Caco-2 (cell line): ENCODE data around the gene KRTAP9-7. TPM values are rescaled to one million over a fixed set of nuclear protein-coding genes. Genes with fewer than 3 reads are reported as not detected.
"Not testable (repeated sequence)": the region's sequence is repeated elsewhere in the genome, so short reads cannot be mapped to it uniquely, and the experiment has no call there.

ENCODE experiments used
- BruUV-seq: library from RNA; stranded (reverse); fragments of 400-500 nt; replicated peaks from 2 replicates; lab custom pipeline; 2021; lab: Mats Ljungman, UMichigan
- CTCF ChIA-PET: fragments of 300-600 bp; sonication (Branson Sonifier 250); formaldehyde crosslinking; loops from one replicate; lab custom pipeline; 2022; ENCODE audit warnings: antibody characterized with exemption; lab: Charles Lee
- POLR2A ChIA-PET: fragments of 300-600 bp; sonication (Branson Sonifier 250); formaldehyde crosslinking; loops from one replicate; lab custom pipeline; 2022; ENCODE audit warnings: antibody characterized with exemption; lab: Charles Lee
- DNase-seq, 2 experiments: peaks; one replicate each; pipeline versions ENCODE4 v3.0.0 to v3.0.0-alpha.2; 2020 to 2022
- H3K27me3 ChIP-seq: replicated peaks from 2 replicates; pipeline ENCODE4 v1.6.0; 2011; ENCODE audit warnings: low read length; ENCODE audit not compliant: control insufficient read depth, insufficient read depth
- H3K36me3 ChIP-seq: 2 replicates; pipeline ENCODE4 v1.5.1; 2011; ENCODE audit warnings: low read length; ENCODE audit not compliant: control insufficient read depth, insufficient read depth
- H3K4me1 ChIP-seq: fragments of 250-450 bp; sonication (Bioruptor Pico); 2 replicates; pipeline ENCODE4 v1.5.1; 2020; ENCODE audit warnings: mild to moderate bottlenecking
- H3K4me3 ChIP-seq: 2 replicates; pipeline ENCODE4 v1.5.1; 2011; ENCODE audit warnings: low read depth, mild to moderate bottlenecking, control low read depth, low read length
- H3K9me3 ChIP-seq: fragments of 250-450 bp; sonication (Bioruptor Pico); 2 replicates; pipeline ENCODE4 v1.5.1; 2020; ENCODE audit warnings: mild to moderate bottlenecking, moderate library complexity
- H3K27ac Mint-ChIP-seq: one replicate; pipeline ENCODE4 v1.8.0; 2022; ENCODE audit warnings: mixed read lengths; ENCODE audit not compliant: unreplicated experiment
- H3K27me3 Mint-ChIP-seq: one replicate; pipeline ENCODE4 v1.8.0; 2022; ENCODE audit warnings: mixed read lengths; ENCODE audit not compliant: insufficient read depth, unreplicated experiment
- H3K36me3 Mint-ChIP-seq: one replicate; pipeline ENCODE4 v1.8.0; 2022; ENCODE audit warnings: mild to moderate bottlenecking, mixed read lengths; ENCODE audit not compliant: insufficient read depth, unreplicated experiment
- H3K4me1 Mint-ChIP-seq: one replicate; pipeline ENCODE4 v1.8.0; 2022; ENCODE audit warnings: low read depth, mixed read lengths; ENCODE audit not compliant: unreplicated experiment
- H3K4me3 Mint-ChIP-seq: one replicate; pipeline ENCODE4 v1.8.0; 2022; ENCODE audit warnings: mild to moderate bottlenecking, moderate library complexity, mixed read lengths; ENCODE audit not compliant: unreplicated experiment
- H3K9me3 Mint-ChIP-seq: one replicate; pipeline ENCODE4 v1.8.0; 2022; ENCODE audit warnings: mixed read lengths; ENCODE audit not compliant: unreplicated experiment
- intact Hi-C: fragments of 100-400 bp; cut with micrococcal nuclease; formaldehyde crosslinking; loops from one replicate; pipeline ENCODE4 v1.10.0; 2022; ENCODE audit not compliant: unreplicated experiment
- total RNA-seq: library from RNA; stranded (reverse); gene quantifications from 2 replicates; pipeline ENCODE4 v1.2.3, GENCODE V29; 2022
- TF ChIP-seq, protein P1 (sequence below), 2 experiments: fragments of 200-600 bp in 1 of 2; IDR thresholded peaks; 1 replicate in 1 of 2; 2 replicates in 1 of 2; pipeline versions ENCODE4 v1.5.1 to v1.8.0; 2011 to 2022; ENCODE audit warnings: antibody characterized with exemption in 1 of 2, control low read depth in 1 of 2, inconsistent platforms in 1 of 2, low read depth in 1 of 2, low read length in 1 of 2, mild to moderate bottlenecking in 1 of 2, moderate library complexity in 1 of 2; ENCODE audit not compliant: insufficient read depth in 1 of 2, severe bottlenecking in 1 of 2, unreplicated experiment in 1 of 2

Gene KRTAP9-7
- total RNA-seq, 1 experiment from 2014 or later, result not detected

DNA sequence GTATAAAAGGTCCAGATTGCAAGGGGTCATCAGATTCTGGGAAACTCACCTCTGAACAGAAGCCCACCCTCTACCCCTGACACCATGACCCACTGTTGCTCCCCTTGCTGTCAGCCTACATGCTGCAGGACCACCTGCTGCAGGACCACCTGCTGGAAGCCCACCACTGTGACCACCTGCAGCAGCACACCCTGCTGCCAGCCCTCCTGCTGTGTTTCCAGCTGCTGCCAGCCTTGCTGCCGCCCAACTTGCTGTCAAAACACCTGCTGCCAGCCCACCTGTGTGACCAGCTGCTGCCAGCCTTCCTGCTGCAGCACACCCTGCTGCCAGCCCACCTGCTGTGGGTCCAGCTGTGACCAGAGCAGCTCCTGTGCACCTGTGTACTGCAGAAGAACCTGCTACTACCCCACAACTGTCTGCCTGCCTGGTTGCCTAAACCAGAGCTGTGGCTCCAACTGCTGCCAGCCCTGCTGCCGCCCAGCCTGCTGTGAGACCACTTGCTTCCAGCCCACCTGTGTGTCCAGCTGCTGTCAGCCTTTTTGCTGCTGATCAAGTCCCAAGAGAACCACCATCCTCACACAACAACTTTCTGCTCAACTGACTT, 25.8 kb upstream of the KRTAP9-7 start, which contains the start of gene KRTAP9-4:
KRTAP9-4 (plus strand) TSS at position 51 of the 604 bp plus-strand sequence; CDS start at position 85, 34 bp downstream.
- BruUV-seq, H3K4me3 Mint-ChIP-seq, H3K4me1 Mint-ChIP-seq, POLR2A ChIA-PET, DNase-seq, H3K9me3 ChIP-seq, H3K4me3 ChIP-seq, H3K9me3 Mint-ChIP-seq, H3K4me1 ChIP-seq, H3K36me3 ChIP-seq, H3K27ac Mint-ChIP-seq, H3K27me3 ChIP-seq, CTCF ChIA-PET, intact Hi-C loops, H3K36me3 Mint-ChIP-seq: not testable (repeated sequence)
- peaks cover 10% of the 10 kb centered on the region for H3K27me3 Mint-ChIP-seq

DNA sequence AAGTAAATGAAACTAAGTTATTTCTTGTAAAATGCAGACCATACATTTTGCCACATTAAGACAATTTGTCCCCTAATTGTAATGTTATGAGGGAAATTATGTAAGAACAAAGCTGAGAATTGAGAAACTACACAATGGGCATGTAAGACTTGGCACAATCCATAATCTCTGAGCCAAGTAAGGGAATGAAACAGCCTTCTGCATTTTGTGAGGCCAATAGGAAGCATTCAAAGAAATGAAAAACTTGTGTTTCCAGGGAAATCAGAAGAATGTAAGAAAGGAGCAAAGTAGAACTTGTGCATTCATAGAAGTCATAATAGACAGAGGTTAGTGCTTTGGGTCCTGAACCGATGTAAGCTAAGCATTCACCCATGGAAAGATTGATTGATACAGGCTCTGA, 24.2 kb upstream of the KRTAP9-7 start:
- ChIA-PET CTCF (no interaction called here), POLR2A (no interaction called here)
- Histone ChIP-seq H3K36me3 (no peaks in the 10 kb centered on the region), H3K4me1 (no peaks in the 10 kb centered on the region), H3K4me3 (no peak overlapping the region), H3K27me3 (no peaks in the 10 kb centered on the region; the same call in 1 of the 2 replicates), H3K9me3 (no peaks in the 10 kb centered on the region)
- H3K27me3 Mint-ChIP-seq, result peaks cover 14% of the 10 kb centered on the region
- no peak overlapping the region for H3K4me3 Mint-ChIP-seq
- H3K36me3 Mint-ChIP-seq, result no peaks in the 10 kb centered on the region
- intact Hi-C loops, result no loop called here
- H3K9me3 Mint-ChIP-seq, result no peaks in the 10 kb centered on the region
- TF ChIP-seq, protein P1, sequence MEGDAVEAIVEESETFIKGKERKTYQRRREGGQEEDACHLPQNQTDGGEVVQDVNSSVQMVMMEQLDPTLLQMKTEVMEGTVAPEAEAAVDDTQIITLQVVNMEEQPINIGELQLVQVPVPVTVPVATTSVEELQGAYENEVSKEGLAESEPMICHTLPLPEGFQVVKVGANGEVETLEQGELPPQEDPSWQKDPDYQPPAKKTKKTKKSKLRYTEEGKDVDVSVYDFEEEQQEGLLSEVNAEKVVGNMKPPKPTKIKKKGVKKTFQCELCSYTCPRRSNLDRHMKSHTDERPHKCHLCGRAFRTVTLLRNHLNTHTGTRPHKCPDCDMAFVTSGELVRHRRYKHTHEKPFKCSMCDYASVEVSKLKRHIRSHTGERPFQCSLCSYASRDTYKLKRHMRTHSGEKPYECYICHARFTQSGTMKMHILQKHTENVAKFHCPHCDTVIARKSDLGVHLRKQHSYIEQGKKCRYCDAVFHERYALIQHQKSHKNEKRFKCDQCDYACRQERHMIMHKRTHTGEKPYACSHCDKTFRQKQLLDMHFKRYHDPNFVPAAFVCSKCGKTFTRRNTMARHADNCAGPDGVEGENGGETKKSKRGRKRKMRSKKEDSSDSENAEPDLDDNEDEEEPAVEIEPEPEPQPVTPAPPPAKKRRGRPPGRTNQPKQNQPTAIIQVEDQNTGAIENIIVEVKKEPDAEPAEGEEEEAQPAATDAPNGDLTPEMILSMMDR (IDR thresholded peaks at IDR 0.05; ENCODE audit: insufficient read depth in 1 of 2, low read depth in 1 of 2, low read length in 1 of 2, severe bottlenecking in 1 of 2, unreplicated experiment in 1 of 2), result no peak
- no TSS peak for BruUV-seq
- H3K4me1 Mint-ChIP-seq, result no peaks in the 10 kb centered on the region
- no peak for DNase-seq
- H3K27ac Mint-ChIP-seq, result no peak overlapping the region

DNA sequence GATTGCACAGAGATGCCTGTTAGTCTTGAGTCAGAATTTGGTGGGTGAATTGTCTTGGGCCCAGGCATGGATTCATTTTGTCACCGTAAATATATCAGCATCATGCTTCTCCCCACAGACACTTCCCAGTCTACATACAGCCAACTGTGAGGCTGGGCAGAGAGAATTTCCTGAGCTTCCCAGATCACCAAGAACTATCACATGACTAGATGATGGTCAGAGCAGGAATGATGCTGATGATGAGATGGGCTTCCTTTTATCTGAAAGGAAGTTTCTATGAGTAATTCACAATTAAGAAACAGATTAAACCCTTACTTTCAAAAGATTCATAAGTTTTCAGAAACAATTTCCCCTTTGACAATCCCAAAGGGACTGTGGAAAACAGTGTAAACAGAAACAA, 20.6 kb upstream of the KRTAP9-7 start:
- Histone ChIP-seq H3K9me3 (no peaks in the 10 kb centered on the region), H3K4me3 (no peak overlapping the region), H3K36me3 (no peaks in the 10 kb centered on the region), H3K27me3 (no peaks in the 10 kb centered on the region; the same call in 1 of the 2 replicates), H3K4me1 (no peaks in the 10 kb centered on the region)
- TF ChIP-seq, protein P1 (IDR thresholded peaks at IDR 0.05; ENCODE audit: insufficient read depth in 1 of 2, low read depth in 1 of 2, low read length in 1 of 2, severe bottlenecking in 1 of 2, unreplicated experiment in 1 of 2), result no peak
- H3K27me3 Mint-ChIP-seq, result peaks cover 12% of the 10 kb centered on the region
- no peak overlapping the region for H3K27ac Mint-ChIP-seq
- no peak for DNase-seq
- H3K36me3 Mint-ChIP-seq, result no peaks in the 10 kb centered on the region
- ChIA-PET POLR2A (no interaction called here), CTCF (no interaction called here)
- intact Hi-C loops, result no loop called here
- BruUV-seq, result no TSS peak
- no peak overlapping the region for H3K4me3 Mint-ChIP-seq
- no peaks in the 10 kb centered on the region for H3K9me3 Mint-ChIP-seq
- peaks cover 6% of the 10 kb centered on the region for H3K4me1 Mint-ChIP-seq

- BruUV-seq, H3K27ac Mint-ChIP-seq, H3K36me3 ChIP-seq, intact Hi-C loops, H3K4me3 Mint-ChIP-seq, H3K9me3 Mint-ChIP-seq, H3K4me1 ChIP-seq, H3K27me3 Mint-ChIP-seq, H3K36me3 Mint-ChIP-seq, H3K9me3 ChIP-seq, H3K4me3 ChIP-seq, POLR2A ChIA-PET, DNase-seq, H3K27me3 ChIP-seq, H3K4me1 Mint-ChIP-seq, CTCF ChIA-PET: not testable (repeated sequence)
These were observed 19.9 kb upstream of the KRTAP9-7 start, which contains the start of gene KRTAP9-9 for GRCh38 chr17:41255381-41256290. KRTAP9-9 (plus strand) TSS chr17:41255384.
